T-helper 22 cell (primary cell): ENCODE measurements around the gene TRIO.

Experiments used
- DNase-seq: peaks from one replicate; pipeline ENCODE4 v3.0.0-alpha.2; 2020; ENCODE audit warnings: low read depth

The TRIO gene

DNA sequence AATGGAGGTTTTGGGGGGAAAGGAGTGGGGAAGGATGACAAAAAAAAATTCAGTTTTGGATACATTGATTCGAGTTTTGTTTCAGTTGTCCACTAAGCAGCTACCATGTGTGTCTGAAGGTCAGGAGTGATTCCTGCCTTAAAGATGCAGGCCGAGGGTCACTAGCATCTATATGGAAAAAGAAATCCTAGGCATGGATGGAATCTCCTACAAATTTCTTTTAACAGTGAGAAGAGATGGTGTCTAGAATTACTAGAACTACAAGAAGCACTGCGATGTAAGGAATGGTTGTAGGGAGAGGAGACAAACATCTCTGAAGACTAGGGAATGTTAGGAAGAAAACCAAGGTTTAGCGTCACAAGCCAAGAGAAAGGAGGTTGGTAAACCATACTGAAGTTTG lies 19.6 kb upstream of the TRIO start:
- DNase-seq: no peak

DNA sequence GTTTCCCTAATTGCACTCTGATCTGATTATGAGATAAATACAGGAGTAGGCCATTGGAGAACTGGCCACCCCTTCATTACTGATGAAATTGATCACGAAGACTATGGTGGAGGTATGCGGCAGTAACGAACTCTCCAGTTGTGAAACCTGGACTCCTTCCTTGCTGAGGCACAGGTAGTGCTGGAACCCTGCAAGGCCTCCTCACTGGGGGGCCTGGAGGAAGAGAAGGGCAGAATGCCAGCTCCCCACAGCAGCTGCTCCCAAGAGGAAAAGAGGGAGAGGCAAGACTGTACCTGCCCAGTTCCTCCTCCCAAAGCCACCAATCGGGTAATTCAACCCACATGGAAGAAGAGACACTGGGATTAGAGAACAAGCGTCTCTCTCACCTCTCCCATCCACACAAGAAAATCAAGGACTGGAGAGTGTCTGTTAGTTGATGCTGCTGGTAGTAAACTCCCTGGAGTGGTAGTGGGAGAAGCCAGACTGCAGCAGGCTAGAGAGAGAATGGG lies 19.1 kb upstream of the TRIO start:
- no peak for DNase-seq

DNA sequence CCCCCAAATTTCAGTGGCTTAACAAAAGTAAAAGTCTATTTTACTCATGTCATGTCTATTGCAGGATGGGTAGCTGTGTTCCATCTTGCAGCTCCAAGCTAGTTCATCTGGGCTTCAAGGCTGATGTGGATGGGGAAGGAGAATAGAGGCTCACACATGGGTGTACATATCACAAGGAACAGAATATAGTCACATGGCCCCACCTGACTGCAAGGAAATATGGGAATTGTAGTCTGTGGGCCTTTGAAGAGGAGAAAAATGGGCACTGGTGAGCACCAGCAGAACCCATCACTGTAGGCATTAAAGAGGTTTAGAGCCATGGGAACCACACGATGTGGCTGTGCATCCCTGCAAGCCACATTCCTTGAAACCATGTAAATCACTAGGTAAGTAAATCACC lies 17.9 kb upstream of the TRIO start:
- no peak for DNase-seq

DNA sequence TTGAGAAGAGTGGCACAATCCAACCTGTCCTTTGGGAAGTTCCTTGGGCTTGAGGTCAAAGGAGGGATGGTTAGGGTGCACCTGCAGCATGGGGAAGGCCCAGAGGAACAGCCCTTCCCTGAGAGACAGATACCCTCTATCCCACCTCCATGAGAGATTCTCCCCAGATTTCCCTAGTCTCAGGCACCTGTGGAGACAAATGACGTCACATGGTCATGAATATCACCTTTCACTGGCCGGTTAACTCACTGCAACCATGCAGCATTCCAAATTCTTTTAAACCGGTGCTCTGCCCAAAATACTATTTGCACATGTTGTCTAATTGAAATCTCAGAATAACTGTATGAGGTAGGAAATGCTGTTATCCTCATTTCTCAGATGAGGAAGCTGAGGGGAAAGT lies 15.6 kb upstream of the TRIO start:
- DNase-seq: no peak

DNA sequence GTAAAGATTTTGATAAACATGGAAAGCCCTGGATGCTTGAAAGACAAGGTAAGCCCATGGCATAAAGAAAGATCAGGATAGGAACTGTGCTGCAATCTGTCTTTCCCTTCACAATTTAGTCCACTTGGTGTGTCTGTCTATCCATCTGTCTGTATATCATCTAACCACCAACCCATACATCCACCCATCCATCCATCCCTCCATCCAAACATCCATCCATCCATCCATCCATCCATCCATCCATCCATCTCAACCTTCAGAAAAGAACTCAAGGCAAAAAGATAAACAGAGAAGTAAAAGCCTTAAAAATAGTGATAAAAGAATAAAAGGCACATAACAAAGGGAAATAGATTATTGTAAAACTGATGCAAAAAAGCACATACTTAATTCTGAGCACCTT lies 15.1 kb upstream of the TRIO start:
- DNase-seq: no peak

DNA sequence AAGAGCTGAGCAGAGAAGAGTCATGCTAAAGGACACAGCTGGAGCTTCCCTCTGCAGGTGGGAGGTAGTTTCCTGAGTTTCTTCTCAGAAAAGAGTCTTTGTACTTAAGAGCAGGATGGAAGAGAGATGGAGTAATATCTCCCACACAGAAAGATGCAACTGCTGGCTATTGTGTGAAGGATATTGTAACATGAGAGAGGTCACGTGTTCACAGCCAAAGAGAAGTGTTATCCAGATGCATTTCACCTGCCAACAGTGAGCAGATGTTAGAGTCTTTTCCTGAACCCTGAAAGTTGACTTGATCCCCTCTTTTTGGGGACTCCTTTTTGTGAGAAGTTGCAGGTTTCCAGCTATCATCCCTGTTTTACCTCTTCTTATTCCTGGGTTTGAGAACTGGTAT lies 14.0 kb upstream of the TRIO start:
- DNase-seq: no peak

DNA sequence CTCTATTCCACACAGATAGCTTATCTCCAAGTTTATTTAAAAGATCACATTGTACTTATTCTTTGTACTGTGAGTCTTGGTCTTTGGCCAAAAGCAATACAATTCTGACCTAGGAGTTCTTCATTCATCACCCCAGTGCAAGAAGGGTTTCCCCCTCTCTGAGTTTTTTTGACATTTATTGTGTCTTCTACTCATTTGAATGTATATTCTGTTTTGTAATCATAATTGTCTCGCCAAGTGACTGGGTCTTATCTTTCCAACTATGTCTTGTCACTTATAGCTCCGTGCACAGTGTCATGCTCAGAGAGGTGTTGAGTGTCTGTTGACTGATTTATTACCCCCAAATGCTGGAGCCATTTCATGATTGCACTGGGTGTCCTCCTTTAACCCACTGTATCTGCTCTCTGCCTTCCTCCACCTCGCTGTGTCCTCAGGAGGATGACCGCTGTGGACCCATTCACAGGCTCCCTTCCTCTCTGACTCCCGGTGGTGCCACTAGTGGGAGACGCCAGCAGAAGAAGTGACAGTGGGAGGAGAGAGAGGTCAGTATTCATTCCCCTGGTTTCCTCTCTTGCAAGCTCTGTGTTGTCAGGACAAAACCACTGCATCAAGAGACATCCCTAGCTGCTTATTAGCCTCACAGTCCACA lies 11.2 kb upstream of the TRIO start:
- DNase-seq: no peak

DNA sequence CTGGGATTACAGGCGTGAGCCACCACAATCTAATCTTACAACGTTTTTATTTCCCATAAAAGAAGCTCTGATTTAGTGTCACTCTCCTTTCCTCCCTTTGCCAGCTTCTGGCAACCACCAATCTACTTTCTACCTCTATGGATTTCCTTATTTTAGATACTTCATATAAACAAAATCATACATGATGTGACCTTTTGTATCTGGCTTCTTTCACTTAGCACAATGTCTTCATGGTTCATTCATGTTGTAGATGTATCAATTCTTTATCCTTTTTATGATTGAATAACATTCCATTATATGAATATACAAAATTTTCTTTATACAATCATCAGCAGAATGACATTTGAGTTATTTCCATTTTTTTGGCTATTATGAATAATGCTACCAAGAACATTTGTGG lies 9.7 kb upstream of the TRIO start:
- no peak for DNase-seq

DNA sequence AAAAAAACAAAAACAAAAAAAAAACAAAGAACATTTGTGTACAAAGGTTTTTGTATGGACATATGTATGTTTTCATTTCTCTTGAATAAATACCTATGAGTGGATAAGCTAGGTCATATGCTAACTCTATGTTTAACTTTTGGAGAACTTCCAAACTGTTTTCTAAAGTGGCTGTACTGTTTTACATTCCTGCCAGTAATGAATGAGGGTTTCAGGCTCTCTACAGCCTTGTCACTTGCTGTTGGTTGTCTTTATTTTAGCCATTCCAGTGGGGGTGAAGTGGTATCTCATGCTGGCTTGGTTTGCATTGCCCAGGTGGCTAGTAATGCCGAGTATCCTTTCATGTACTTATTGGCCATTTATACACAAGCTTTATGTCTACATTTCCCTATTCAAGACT lies 9.1 kb upstream of the TRIO start:
- no peak for DNase-seq

DNA sequence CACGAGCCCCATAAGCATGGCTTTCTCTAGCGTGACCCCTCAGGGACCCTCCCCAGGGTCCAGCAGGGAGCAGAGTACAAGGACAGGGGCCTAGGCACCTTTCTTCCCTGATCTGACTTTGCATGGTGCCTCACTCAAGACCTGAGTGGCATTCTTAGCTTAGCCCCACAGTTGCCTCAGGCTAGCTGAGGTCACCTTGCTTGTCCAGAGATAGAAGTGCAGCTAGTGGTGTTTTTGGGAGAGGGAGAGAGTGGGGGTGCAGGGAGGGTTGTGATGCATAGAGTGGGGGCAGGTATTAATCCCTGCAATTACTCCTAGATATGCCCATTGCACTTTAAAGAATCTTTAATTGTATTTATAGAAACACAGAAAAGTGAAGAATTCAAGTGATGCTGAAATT lies 8.4 kb upstream of the TRIO start:
- DNase-seq: no peak

DNA sequence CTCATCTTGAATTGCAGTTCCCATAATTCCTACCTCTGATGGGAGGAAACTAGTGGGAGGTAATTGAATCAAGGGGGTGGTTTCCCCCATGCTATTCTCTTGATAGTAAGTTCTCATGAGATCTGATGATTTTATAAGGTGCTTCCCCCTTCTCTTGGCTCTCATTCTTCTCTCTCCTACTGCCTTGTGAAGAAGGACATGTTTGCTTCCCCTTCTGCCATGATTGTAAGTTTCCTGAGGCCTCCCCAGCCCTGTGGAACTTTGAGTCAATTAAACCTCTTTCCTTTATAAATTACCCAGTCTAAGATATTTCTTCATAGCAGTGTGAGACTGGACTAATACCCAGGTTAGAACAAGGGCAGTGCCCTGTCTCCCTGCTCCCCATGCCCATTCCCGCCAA lies 7.5 kb upstream of the TRIO start:
- DNase-seq: no peak

DNA sequence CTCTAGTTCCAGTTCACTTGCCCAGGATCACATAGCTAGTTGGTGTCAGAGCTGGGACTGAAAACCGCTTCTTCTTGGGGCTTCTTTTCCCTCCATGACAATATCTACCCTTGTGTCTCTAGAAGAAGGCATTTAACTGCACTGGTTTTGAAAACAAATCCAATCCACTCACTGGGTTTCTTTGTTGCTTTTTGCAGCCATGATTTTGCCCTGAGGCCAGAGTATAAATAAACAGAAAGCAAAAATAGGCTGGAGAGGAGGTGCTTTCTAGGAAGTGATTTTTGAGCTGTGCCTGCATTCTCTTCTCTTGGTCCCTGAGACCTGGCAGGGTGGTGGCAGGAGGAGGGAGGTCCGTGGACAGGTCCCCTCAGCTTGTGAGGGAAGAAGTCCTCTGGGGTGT lies 6.9 kb upstream of the TRIO start:
- no peak for DNase-seq

DNA sequence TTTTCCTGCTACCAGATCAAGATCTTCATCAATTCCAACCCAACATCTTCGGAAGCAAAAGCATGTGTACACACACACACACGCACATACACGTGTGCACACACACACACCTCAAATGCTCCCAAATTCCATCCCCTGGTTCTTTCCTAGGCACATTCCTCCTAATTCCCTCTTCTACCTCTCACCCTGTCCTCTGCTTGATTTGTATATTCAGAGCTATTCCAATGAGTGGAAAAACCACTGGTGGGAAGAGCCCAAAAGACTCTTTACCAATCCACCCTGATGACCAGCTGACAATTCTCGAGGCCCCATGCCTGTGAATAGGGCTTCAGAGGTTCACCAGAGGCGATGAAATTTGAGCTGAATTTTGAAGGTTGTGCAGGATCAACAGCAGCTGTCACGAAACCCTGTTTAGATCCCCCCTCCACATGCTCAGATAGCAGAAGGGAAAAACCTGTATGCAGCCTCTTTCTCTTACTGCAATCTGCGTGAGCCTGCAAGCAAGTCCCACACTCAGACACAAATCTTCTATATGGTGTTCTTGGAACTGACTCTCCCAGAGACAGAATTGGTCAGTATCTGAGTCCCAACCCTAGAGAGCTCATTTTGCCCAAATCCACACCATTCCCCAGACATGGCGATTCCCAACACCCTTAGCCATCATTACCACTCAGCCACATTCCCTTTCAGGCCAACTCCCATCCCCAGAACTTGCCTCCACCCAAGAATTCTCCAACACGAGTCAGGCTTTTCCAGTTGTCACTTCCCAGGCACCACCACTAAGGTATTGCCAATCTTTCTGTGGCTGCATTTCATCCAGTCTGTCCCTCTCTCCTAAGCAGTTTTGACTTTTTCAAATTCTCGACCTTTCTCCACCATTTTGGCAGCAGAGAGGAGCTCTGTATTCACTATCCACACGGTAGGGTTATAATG lies 4.3 kb upstream of the TRIO start:
- no peak for DNase-seq

DNA sequence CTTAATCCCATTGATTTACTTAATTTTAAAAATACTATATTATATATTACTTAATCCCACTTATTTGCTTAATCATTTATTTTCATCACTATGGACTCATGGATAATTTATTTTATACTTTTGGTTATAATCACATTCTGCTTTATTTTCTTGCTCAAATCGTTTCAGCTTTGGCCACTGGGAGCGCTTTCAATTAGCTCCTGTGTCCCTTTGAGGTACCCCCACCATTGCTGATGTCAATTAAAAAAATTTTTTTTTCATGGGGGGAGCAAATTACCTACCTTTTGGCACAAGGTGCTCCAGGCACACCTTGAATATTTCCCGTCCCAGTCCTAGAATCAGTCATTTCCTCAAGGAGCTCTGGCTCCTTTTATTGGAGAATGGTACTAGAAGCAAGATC lies 1.4 kb upstream of the TRIO start:
- no peak for DNase-seq

DNA sequence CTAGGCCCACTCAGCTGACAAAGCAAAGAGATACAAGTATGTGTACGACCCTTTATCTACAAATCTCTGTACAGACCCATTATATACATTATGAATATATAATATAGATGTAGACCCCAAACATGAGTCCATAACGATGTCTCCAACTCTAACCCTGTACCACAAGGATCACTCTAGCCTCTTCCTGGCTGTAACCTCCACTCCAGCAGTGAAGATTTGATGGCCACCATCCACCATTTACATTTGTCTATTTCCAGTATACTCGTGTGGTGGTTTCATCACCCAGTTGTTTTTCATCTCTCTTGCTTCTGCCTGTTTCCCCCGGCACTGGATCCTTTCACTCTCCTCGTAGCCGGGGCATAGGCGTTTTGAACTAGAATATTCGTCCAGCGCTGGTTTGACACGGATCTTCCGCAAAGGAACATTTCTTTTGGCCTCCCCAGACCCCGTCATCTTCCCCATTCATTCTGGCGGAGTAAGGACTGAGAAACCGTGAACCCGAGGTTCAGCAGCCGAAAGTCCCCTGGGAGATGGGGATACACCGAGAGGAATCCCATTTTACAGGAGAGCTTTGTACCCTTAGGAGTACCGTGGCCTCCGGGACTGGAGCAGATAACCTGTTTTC lies 828 bp upstream of the TRIO start:
- DNase-seq: no peak

DNA sequence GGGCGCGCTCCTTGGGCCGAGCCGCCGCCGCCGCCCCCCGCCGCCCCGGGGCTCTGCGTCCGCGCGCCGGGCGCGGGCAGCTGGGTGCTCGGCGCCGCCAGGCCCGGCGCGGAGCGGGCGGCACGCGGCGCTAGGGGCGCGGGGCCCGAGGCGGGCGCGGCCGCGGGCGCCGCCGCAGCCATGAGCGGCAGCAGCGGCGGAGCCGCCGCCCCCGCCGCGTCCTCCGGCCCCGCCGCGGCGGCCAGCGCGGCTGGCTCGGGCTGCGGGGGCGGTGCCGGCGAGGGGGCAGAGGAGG lies 351 bp downstream of the TRIO start:
- no peak for DNase-seq

DNA sequence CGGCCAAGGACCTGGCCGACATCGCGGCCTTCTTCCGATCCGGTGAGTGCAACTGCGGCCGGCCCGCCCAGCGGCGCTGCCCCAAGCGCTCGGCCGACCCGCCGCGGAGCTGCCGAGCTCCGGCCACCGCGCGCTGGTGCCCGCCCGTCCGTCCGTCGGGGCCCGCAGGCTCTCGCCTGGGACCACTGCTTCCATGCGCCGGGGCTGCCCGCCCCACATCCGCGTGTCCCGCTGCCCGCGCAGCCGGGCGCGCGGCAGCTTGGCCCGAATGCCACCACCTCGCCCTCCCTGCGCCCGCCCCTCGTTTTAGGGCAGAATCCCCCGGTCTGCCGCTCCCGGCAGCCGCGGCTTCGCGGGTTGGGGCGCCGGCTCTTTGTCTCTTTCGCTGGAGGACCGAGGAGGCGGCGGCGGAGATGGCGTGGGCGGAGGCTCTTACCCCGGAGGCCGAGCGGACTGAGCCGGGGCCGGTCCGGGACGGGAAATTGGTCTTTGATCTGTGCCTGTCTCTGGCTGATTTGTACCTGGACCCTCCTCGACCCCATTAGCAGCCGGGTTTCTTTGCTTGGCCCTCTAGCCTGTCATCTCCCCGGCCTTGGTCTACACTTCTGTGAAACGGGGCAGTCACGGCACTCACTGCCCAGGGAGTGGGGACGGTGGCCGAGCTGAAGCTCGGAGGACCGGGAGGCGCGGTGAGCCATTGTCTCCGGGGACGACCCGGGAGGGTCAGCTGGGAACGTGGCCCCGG lies 871 bp downstream of the TRIO start:
- no peak for DNase-seq

DNA sequence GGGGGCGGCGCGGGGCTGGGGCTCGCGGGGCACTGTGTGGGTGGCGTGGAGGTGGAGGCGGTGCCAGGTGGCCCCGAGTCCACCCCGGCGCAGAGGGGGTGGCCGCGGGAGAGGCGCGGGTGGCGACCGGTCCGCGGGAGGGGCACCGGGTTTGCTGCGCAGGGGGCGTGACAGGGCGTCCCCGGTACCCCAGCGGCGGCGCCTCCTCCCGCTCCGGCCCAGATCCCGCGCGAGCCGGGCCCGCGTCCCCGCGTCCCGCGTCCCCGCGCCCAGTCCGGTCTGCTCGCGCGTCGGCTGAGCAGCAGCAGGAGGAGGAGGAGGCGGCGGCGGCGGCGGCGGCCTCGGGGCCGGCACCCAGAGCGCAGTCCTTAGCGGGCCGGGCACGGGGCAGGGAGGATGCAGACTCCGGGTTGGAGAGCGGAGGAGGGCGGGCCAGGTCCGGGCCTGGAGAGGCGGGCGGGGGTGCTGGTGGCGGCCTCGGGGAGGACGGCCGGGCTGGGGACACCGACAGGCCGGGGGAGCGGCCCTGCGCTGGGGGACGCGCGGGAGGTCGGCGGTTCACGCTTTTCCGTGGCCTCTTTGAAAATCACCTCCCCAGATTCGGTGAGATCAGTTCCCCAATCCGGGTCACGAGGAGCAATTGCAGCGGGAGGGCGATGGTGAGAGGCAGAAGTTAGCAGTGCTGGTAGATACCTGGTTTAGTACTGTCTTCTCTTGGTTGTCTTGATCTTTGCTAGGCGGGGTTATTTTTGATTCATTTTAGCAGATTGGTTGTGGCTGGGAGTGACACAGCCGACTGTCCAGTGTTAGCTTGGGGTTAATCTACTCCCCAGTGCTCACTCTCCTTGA lies 1.7 kb downstream of the TRIO start:
- no peak for DNase-seq

DNA sequence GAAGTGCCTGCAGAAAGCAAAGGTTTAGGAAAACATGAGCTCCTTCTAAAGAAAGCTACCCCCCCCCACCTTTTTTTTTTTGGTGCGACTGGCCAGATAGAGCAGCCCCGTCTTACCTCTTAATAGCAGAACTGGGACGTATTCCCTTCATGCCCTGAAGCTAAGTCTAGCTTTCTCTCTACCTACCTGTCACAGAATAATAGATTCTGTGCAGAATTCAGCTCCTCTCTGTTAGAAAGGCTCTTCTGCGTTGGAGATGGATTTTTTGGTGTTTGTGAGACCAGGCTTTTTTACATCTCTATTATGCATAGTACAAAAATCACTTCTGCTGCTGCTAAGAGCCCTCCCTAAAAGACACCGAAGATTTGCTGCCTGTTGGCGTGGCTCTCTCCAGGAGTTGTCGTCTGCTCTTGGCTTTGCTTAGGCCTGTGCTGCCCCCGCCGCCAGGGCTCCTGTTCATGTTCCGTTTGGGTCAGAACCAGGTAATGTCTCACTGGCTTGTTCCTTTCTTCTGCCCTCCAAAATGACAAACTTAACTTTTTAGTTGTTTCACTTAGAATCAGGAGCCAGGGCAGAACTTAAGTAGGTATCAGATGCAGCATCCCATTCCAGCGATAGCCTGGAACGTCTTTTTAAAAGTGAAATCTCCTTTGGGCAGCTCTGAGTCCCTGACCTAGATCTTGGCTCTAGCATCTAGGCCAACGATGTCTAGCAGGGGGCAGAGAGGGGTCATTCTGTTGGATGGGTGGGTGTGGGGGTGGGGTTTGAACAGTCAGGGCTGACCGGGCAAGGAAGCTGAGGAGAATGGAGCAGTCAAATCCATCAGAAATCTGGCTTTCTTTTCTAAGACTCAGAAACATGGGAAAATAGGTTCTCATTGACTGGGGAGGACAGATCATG lies 2.5 kb downstream of the TRIO start:
- DNase-seq: no peak

DNA sequence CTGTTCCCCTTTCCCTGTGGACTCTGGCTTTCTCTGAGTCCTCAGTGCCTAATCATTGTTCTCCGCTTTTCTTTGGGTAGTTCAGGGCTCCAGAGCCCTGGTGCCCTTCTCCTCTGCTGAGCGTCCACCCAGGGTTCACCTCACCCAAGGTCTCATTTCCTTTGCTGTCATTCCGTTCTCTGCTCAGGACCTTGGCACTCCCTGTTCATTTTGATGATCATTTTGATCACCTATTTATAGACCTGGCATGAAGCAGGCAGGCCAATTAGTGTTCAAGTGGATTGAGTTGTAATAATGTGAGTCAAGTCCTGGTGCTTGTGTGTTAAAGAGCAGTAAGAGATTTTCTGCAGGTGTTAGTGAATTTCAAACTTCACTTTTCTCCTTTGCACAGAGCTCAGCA lies 3.6 kb downstream of the TRIO start:
- DNase-seq: no peak

DNA sequence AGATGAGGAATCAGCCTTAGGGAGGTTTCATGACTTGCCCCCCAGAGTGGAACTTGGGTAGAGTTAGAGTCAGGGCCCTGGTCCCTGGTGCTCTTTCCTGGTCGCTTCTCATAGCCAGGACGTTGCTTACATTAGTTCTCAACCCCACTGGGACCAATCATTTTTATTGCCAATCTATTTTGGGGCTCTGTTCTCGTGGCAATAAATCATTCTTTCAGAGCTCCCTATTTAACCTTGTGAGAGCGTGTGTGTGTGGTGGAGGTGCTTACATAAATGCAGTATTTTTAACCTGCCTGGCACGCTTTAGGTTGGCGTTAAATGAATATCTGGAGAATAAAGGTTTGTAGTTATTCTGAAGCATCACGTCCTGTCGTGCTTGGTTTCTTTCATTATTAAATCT lies 4.1 kb downstream of the TRIO start:
- DNase-seq: no peak
